CD4-positive, alpha-beta memory T cell (primary cell): ENCODE results near the gene RCBTB2. TPM values are rescaled to one million over a fixed set of nuclear protein-coding genes. Genes with fewer than 3 reads are reported as not detected.
A peak's percentile ranks its signal among the peaks of the same experiment; 100 is the strongest.

Source experiments
- CTCF ChIA-PET: fragments of 350-600 bp; sonication (Branson Sonifier 250); formaldehyde crosslinking; loops from one replicate; lab custom pipeline; 2021; ENCODE audit warnings: inconsistent platforms; ENCODE audit not compliant: partially characterized antibody; lab: Charles Lee
- POLR2A ChIA-PET: fragments of 350-600 bp; sonication (Branson Sonifier 250); formaldehyde crosslinking; loops from one replicate; lab custom pipeline; 2021; ENCODE audit not compliant: partially characterized antibody; lab: Charles Lee
- DNase-seq, 5 donors: peaks; one replicate each; pipeline versions ENCODE4 v3.0.0 to v3.0.0-alpha.2; 2020 to 2022; ENCODE audit warnings: mixed read lengths in 1 of 5
- H3K27ac ChIP-seq: one replicate; pipeline ENCODE4 v1.7.0; 2013; ENCODE audit warnings: low read depth, low read length
- H3K27me3 ChIP-seq: 2 replicates; pipeline ENCODE4 v1.7.0; 2013; ENCODE audit warnings: mild to moderate bottlenecking, low read length, moderate library complexity; ENCODE audit not compliant: insufficient read depth
- H3K36me3 ChIP-seq: 2 replicates; pipeline ENCODE4 v1.7.0; 2013; ENCODE audit warnings: mild to moderate bottlenecking, low read length, moderate library complexity; ENCODE audit not compliant: insufficient read depth
- H3K4me1 ChIP-seq: 2 replicates; pipeline ENCODE4 v1.7.0; 2013; ENCODE audit warnings: mild to moderate bottlenecking, low read length, moderate library complexity; ENCODE audit not compliant: insufficient read depth
- H3K4me3 ChIP-seq, 2 donors: one replicate each; pipeline ENCODE4 v1.7.0; 2013; ENCODE audit warnings: low read length in 2 of 2, mild to moderate bottlenecking in 1 of 2
- H3K9me3 ChIP-seq, 2 donors: one replicate each; pipeline ENCODE4 v1.7.0; 2013; ENCODE audit warnings: low read length in 2 of 2, control low read depth in 1 of 2; ENCODE audit not compliant: control insufficient read depth in 1 of 2
- H3K27ac Mint-ChIP-seq, 7 donors: one replicate each; pipeline ENCODE4 v1.8.0; 2020 to 2021; ENCODE audit warnings: mixed read lengths in 7 of 7, mild to moderate bottlenecking in 6 of 7, inconsistent platforms in 3 of 7, moderate library complexity in 3 of 7
- H3K27me3 Mint-ChIP-seq, 2 donors: one replicate each; pipeline ENCODE4 v1.8.0; 2020 to 2021; ENCODE audit warnings: mixed read lengths in 2 of 2
- H3K36me3 Mint-ChIP-seq, 2 donors: one replicate each; pipeline ENCODE4 v1.8.0; 2020 to 2021; ENCODE audit warnings: mixed read lengths in 2 of 2, inconsistent platforms in 1 of 2, mild to moderate bottlenecking in 1 of 2
- H3K4me1 Mint-ChIP-seq, 4 donors: one replicate each; pipeline ENCODE4 v1.8.0; 2020 to 2021; ENCODE audit warnings: mixed read lengths in 4 of 4, mild to moderate bottlenecking in 1 of 4
- H3K4me3 Mint-ChIP-seq, 8 donors: one replicate each; pipeline ENCODE4 v1.8.0; 2020 to 2021; ENCODE audit warnings: mixed read lengths in 8 of 8, mild to moderate bottlenecking in 7 of 8, moderate library complexity in 6 of 8, inconsistent platforms in 3 of 8
- H3K9me3 Mint-ChIP-seq, 8 donors: one replicate each; pipeline ENCODE4 v1.8.0; 2020 to 2021; ENCODE audit warnings: mixed read lengths in 8 of 8, mild to moderate bottlenecking in 5 of 8, inconsistent platforms in 3 of 8, moderate library complexity in 1 of 8
- intact Hi-C: fragments of 100-400 bp; cut with micrococcal nuclease; formaldehyde crosslinking; loops from one replicate; pipeline ENCODE4 v1.15.1; 2023
- polyA plus RNA-seq, 2 donors: library from polyadenylated mRNA; unstranded; fragments of 300-500 nt; fragmentation: Illumina TruSeq; gene quantifications; one replicate each; pipeline ENCODE4 v1.2.3, GENCODE V29; 2021
- total RNA-seq, 2 experiments: library from RNA; stranded (reverse); gene quantifications; one replicate each; pipeline ENCODE4 v1.2.3, GENCODE V29; 2021

RCBTB2 gene
- total and polyA plus RNA-seq, 4 experiments from 2014 or later: 23.9 to 46.5 (median 29.7) TPM

DNA sequence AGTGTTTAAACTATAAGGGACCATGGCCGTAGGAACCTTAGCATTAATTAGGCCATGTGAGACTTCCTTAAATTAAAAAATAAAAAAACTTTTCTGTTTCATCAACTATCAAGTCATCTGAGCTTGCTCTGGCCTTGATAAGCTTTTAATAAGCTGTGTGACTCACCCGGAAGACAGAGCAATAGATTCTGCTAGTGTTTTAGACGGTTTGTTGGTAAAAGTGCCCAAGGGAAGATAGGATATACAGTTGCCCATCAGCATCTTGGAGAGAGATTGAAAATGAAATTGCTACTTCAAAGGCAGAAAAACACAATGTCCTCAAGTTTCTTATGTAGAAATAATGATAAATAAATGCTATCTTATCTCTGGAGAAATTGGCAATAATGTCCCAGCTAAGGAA, 31.2 kb upstream of the RCBTB2 start:
- peaks cover 56% of the 10 kb centered on the region for H3K4me1 ChIP-seq
- Mint-ChIP-seq H3K27me3 (peaks cover 0 to 2% of the 10 kb centered on the region in 2 donors), H3K27ac (no peak overlapping the region), H3K4me3 (peak overlapping the region in 2 of 8 donors; percentile 10 to 12), H3K36me3 (no peaks in the 10 kb centered on the region), H3K9me3 (no peaks in the 10 kb centered on the region), H3K4me1 (peaks cover 43 to 71% (median 53%) of the 10 kb centered on the region in 4 donors)
- no peaks in the 10 kb centered on the region for H3K9me3 ChIP-seq
- DNase-seq: no peak
- no peaks in the 10 kb centered on the region for H3K27me3 ChIP-seq
- ChIA-PET POLR2A (interaction anchor here (1.2 to 4.6 kb wide), 3 partner anchors 16 to 58 kb away, joined by 3 to 126 read pairs (median 42); partner anchors contain the start of gene RCBTB2), CTCF (interaction anchor here (1.2 to 2.1 kb wide), 2 partner anchors 16 to 32 kb away, joined by 4 to 8 read pairs; partner anchors contain the start of gene RCBTB2)
- H3K4me3 ChIP-seq: no peak overlapping the region
- intact Hi-C loops: no loop called here
- no peaks in the 10 kb centered on the region for H3K36me3 ChIP-seq
- H3K27ac ChIP-seq: no peak overlapping the region

DNA sequence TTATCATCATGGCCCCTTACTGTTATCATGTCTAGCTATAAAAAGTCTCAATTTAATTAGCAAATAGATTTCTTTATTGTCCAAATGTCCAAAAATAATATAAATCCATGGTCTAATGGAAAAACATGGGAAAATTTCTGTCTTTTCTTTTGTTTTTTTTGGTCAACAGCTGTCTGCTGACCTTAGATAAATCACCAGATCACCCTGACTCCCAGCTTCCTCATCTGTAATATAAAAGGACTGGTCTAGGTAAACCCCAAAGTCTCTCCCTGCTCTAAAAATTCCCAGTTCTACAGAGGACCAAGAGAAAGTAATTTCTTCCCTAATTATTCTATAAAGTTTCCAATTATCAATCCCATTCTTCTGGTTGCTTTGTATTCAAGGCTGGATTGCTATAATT, 30.7 kb upstream of the RCBTB2 start:
- Mint-ChIP-seq H3K36me3 (no peaks in the 10 kb centered on the region), H3K4me3 (no peak overlapping the region), H3K4me1 (peaks cover 43 to 75% (median 54%) of the 10 kb centered on the region in 4 donors), H3K27ac (no peak overlapping the region), H3K9me3 (no peaks in the 10 kb centered on the region), H3K27me3 (peaks cover 0 to 2% of the 10 kb centered on the region in 2 donors)
- intact Hi-C loops: no loop called here
- ChIA-PET CTCF (interaction anchor here (1.2 to 2.1 kb wide), 2 partner anchors 16 to 31 kb away, joined by 4 to 8 read pairs; partner anchors contain the start of gene RCBTB2), POLR2A (interaction anchor here (1.2 to 4.6 kb wide), 3 partner anchors 17 to 58 kb away, joined by 3 to 126 read pairs (median 42); partner anchors contain the start of gene RCBTB2)
- no peaks in the 10 kb centered on the region for H3K36me3 ChIP-seq
- H3K9me3 ChIP-seq: no peaks in the 10 kb centered on the region
- H3K27me3 ChIP-seq: no peaks in the 10 kb centered on the region
- DNase-seq: no peak
- H3K27ac ChIP-seq: no peak overlapping the region
- H3K4me1 ChIP-seq: peaks cover 56% of the 10 kb centered on the region
- H3K4me3 ChIP-seq: no peak overlapping the region

DNA sequence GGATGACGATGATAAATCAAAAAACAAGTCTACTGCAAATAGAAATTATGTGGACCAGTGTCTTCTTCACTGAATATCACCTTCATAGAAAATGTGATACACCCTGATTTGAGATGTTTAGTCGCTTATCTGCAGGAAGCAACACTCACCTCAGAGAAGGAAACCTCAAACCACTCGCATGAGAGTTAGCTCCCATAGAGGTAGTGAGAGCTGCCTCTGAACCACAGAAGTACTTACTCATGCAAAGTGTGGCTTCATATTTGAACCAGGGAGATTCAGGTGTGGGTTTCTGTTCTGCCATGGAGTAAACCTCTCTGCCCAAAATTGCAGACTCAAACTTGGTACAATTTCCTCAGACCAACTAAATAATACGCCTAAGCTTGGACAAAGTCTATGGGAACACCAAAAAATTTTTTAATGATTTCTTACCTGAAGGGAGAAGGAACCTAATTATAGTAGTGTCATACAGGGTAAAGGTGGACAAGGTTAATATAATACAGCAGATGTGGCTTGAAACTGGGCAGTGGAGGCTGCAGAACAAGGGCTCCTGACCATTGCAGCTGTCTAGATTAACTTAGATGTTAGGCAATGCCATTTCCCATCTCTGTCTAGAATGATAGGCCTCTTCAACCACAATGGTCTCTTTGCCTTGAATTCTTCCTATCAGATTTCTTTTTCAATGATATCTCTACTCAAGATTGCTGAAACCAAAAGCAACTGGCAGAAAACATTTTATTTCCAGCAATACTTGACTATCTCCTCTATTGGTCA, 29.6 kb upstream of the RCBTB2 start:
- no peaks in the 10 kb centered on the region for H3K27me3 ChIP-seq
- peak; percentile 83 to 92 (median 87) for DNase-seq
- no peaks in the 10 kb centered on the region for H3K9me3 Mint-ChIP-seq
- intact Hi-C loops: loop anchor here (1.0 kb wide), 5 partner anchors 18 to 161 kb away; no protein-coding TSS in a partner anchor
- ChIA-PET CTCF (interaction anchor here (1.0 to 2.5 kb wide), 9 partner anchors 10 to 243 kb away, joined by 3 to 20 read pairs (median 4); partner anchors contain the start of genes LPAR6 and RCBTB2), POLR2A (interaction anchor here (0.8 to 4.6 kb wide), 30 partner anchors 8 to 1562 kb away, joined by 3 to 126 read pairs (median 4); partner anchors contain the start of genes LPAR6, RB1 and RCBTB2)
- no peak overlapping the region for H3K27ac ChIP-seq
- H3K4me1 ChIP-seq: peaks cover 56% of the 10 kb centered on the region
- peak overlapping the region in 6 of 7 donors; percentile 44 to 89 (median 62) for H3K27ac Mint-ChIP-seq
- H3K4me3 ChIP-seq: peak overlapping the region in 1 of 2 donors; percentile 39
- no peaks in the 10 kb centered on the region for H3K27me3 Mint-ChIP-seq
- no peaks in the 10 kb centered on the region for H3K36me3 ChIP-seq
- no peaks in the 10 kb centered on the region for H3K36me3 Mint-ChIP-seq
- peaks cover 45 to 68% (median 58%) of the 10 kb centered on the region in 4 donors for H3K4me1 Mint-ChIP-seq
- H3K4me3 Mint-ChIP-seq: peak overlapping the region in 7 of 8 donors; percentile 42 to 79 (median 76)
- no peaks in the 10 kb centered on the region for H3K9me3 ChIP-seq

DNA sequence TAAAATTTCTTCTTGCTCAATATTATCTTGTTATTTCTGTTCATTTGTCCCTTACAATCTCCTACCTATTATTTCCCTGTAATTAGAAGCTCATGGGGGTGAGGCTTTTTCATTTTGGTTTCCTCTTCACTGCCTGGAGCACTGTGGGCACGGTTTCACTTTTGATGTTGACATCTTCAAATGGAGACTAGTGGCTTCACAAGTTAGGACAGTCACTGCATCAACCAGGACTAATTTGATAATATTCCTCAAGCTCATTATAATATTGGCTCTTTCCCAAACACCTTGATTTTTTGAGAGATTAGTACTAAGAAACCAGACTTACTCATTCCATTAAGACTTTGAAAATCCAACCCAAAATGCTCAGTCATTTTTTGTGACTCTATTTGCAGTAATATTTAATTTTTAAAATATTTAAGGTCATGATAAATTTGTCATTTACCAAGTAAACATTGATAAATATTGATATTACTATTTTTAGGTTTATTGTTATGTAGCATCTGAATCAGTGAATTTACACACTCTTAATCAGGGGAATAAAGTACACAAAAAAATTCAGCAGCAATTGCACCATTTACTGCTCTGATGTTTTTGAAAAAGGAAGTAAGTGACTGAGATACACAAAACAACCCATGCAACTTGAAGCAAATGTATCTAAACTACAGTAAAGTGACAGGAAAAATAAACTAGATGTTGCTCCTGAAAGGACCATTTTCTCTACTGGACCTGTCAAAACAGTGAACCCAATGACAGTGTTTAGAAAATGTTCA, 28.8 kb upstream of the RCBTB2 start:
- peak in 1 of 5 donors; percentile 24 for DNase-seq

DNA sequence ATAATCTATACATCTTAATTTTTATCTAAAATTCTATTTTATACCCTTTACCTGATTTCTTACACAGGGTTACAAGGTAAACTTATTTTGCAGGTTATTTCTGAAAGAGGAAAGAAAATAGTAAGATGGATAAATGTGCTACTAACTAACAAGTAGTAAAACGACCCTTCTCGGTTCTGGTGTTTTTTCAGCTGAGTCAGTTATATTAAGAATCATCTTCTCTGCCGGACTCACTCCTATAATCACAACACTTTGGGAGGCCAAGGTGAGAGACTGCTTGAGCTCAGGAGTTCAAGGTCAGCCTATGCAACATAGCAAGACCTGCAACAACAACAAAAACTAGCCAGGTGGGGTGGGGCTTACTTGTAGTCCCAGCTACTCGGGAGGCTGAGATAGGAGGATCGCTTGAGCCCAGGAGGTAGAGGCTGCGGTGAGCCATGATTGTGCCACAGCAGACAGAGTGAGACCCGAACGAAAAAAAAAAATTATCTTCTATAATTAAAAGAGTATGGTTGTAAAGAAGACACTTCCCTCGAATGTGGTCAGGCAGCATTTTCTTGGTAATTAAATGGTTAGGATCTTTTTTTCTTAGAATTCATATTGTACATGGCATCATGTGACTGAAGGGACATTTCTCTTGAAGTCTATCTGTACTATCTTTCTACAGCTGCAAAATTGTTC, 27.9 kb upstream of the RCBTB2 start:
- H3K4me3 Mint-ChIP-seq: peak overlapping the region in 7 of 8 donors; percentile 2 to 79 (median 75)
- POLR2A ChIA-PET: interaction anchor here (0.7 to 4.6 kb wide), 19 partner anchors 9 to 1564 kb away, joined by 3 to 126 read pairs (median 8); partner anchors contain the start of genes FNDC3A, LPAR6 and RCBTB2
- H3K9me3 ChIP-seq: no peaks in the 10 kb centered on the region
- no peaks in the 10 kb centered on the region for H3K36me3 ChIP-seq
- intact Hi-C loops: no loop called here
- CTCF ChIA-PET: interaction anchor here (0.6 to 2.5 kb wide), 6 partner anchors 19 to 225 kb away, joined by 3 to 20 read pairs (median 4); partner anchors contain the start of gene RCBTB2
- no peak overlapping the region for H3K27ac ChIP-seq
- H3K27me3 Mint-ChIP-seq: no peaks in the 10 kb centered on the region
- no peak for DNase-seq
- no peaks in the 10 kb centered on the region for H3K36me3 Mint-ChIP-seq
- peak overlapping the region in 1 of 2 donors; percentile 16 for H3K4me3 ChIP-seq
- peaks cover 0 to 6% (median under 1%) of the 10 kb centered on the region in 8 donors for H3K9me3 Mint-ChIP-seq
- H3K4me1 Mint-ChIP-seq: peaks cover 46 to 68% (median 59%) of the 10 kb centered on the region in 4 donors
- peak overlapping the region in 6 of 7 donors; percentile 25 to 89 (median 56) for H3K27ac Mint-ChIP-seq
- no peaks in the 10 kb centered on the region for H3K27me3 ChIP-seq
- H3K4me1 ChIP-seq: peaks cover 56% of the 10 kb centered on the region

More for the DNA sequence above, 28.8 kb upstream of the RCBTB2 start:
- H3K4me3 Mint-ChIP-seq: peak overlapping the region; percentile 27 to 79 (median 76)
- no peak overlapping the region for H3K27ac ChIP-seq
- peak overlapping the region in 1 of 2 donors; percentile 39 for H3K4me3 ChIP-seq
- no peaks in the 10 kb centered on the region for H3K36me3 Mint-ChIP-seq
- H3K4me1 Mint-ChIP-seq: peaks cover 46 to 68% (median 59%) of the 10 kb centered on the region in 4 donors
- no peaks in the 10 kb centered on the region for H3K27me3 Mint-ChIP-seq
- intact Hi-C loops: loop anchor here (1.0 kb wide), 5 partner anchors 19 to 160 kb away; no protein-coding TSS in a partner anchor
- no peaks in the 10 kb centered on the region for H3K9me3 ChIP-seq
- H3K27me3 ChIP-seq: no peaks in the 10 kb centered on the region
- POLR2A ChIA-PET: interaction anchor here (0.7 to 4.6 kb wide), 36 partner anchors 9 to 1563 kb away, joined by 3 to 126 read pairs (median 4); partner anchors contain the start of genes FNDC3A, LPAR6, RB1 and RCBTB2
- H3K27ac Mint-ChIP-seq: peak overlapping the region in 6 of 7 donors; percentile 11 to 89 (median 78)
- CTCF ChIA-PET: interaction anchor here (0.7 to 2.5 kb wide), 11 partner anchors 18 to 243 kb away, joined by 3 to 20 read pairs (median 4); partner anchors contain the start of genes LPAR6 and RCBTB2
- no peaks in the 10 kb centered on the region for H3K36me3 ChIP-seq
- H3K9me3 Mint-ChIP-seq: no peaks in the 10 kb centered on the region
- peaks cover 56% of the 10 kb centered on the region for H3K4me1 ChIP-seq
